ENCODE data around the gene EYA2.

EYA2 gene

GRCh38 chr20:47044938-47045337 lies 150.3 kb downstream of the EYA2 start:
- Histone ChIP-seq H3K9me3 (ENCODE audit: insufficient read depth, low read depth, low read length) (no peaks in the 10 kb centered on the region), H3K27me3 (ENCODE audit: insufficient read depth, low read length, poor library complexity, severe bottlenecking) (no peaks in the 10 kb centered on the region), H3K4me1 (ENCODE audit: insufficient read depth, low read length, poor library complexity, severe bottlenecking) (no peaks in the 10 kb centered on the region), H3K4me3 (ENCODE audit: low read length, poor library complexity, severe bottlenecking) (no peak overlapping the region), H3K36me3 (ENCODE audit: insufficient read depth, low read length) (no peaks in the 10 kb centered on the region), H2AFZ (ENCODE audit: low read length) (no peak overlapping the region), H3F3A (ENCODE audit: low read depth) (no peaks in the 10 kb centered on the region), H3K4me2 (ENCODE audit: low read depth, low read length, poor library complexity, severe bottlenecking) (no peak overlapping the region), H3K9ac (ENCODE audit: low read depth, low read length, poor library complexity, severe bottlenecking) (no peak overlapping the region), H3K9me2 (replicated peaks; ENCODE audit: low read depth, low read length) (no peaks in the 10 kb centered on the region), H4K20me1 (ENCODE audit: insufficient read depth, low read length, poor library complexity, severe bottlenecking) (no peaks in the 10 kb centered on the region), H3K79me2 (ENCODE audit: insufficient read depth, low read length) (no peaks in the 10 kb centered on the region)
- TF ChIP-seq CTCF (conservative IDR thresholded peaks at IDR 0.05; ENCODE audit: low read length), result no peak
- no peak for TF ChIP-seq EZH2phosphoT487 (IDR thresholded peaks at IDR 0.05; ENCODE audit: borderline replicate concordance)

- Histone ChIP-seq H2AFZ (ENCODE audit: low read length) (no peak overlapping the region), H3K4me1 (ENCODE audit: insufficient read depth, low read length, poor library complexity, severe bottlenecking) (no peaks in the 10 kb centered on the region), H4K20me1 (ENCODE audit: insufficient read depth, low read length, poor library complexity, severe bottlenecking) (no peaks in the 10 kb centered on the region), H3F3A (ENCODE audit: low read depth) (no peaks in the 10 kb centered on the region), H3K27me3 (ENCODE audit: insufficient read depth, low read length, poor library complexity, severe bottlenecking) (no peaks in the 10 kb centered on the region), H3K9me2 (replicated peaks; ENCODE audit: low read depth, low read length) (no peaks in the 10 kb centered on the region), H3K36me3 (ENCODE audit: insufficient read depth, low read length) (no peaks in the 10 kb centered on the region), H3K4me2 (ENCODE audit: low read depth, low read length, poor library complexity, severe bottlenecking) (no peak overlapping the region), H3K79me2 (ENCODE audit: insufficient read depth, low read length) (no peaks in the 10 kb centered on the region), H3K9me3 (ENCODE audit: insufficient read depth, low read depth, low read length) (no peaks in the 10 kb centered on the region), H3K4me3 (ENCODE audit: low read length, poor library complexity, severe bottlenecking) (no peak overlapping the region), H3K9ac (ENCODE audit: low read depth, low read length, poor library complexity, severe bottlenecking) (no peak overlapping the region)
- TF ChIP-seq EZH2phosphoT487 (IDR thresholded peaks at IDR 0.05; ENCODE audit: borderline replicate concordance), result no peak
- TF ChIP-seq CTCF (conservative IDR thresholded peaks at IDR 0.05; ENCODE audit: low read length), result no peak
Observed at GRCh38 chr20:47048054-47048453, 153.4 kb downstream of the EYA2 start.

- H3K79me2 ChIP-seq (ENCODE audit: insufficient read depth, low read length), result no peaks in the 10 kb centered on the region
- no peaks in the 10 kb centered on the region for H3K36me3 ChIP-seq (ENCODE audit: insufficient read depth, low read length)
- H2AFZ ChIP-seq (ENCODE audit: low read length), result no peak overlapping the region
- TF ChIP-seq EZH2phosphoT487 (IDR thresholded peaks at IDR 0.05; ENCODE audit: borderline replicate concordance), result no peak
- TF ChIP-seq CTCF (conservative IDR thresholded peaks at IDR 0.05; ENCODE audit: low read length), result no peak
- no peaks in the 10 kb centered on the region for H4K20me1 ChIP-seq (ENCODE audit: insufficient read depth, low read length, poor library complexity, severe bottlenecking)
- no peak overlapping the region for H3K4me3 ChIP-seq (ENCODE audit: low read length, poor library complexity, severe bottlenecking)
- H3F3A ChIP-seq (ENCODE audit: low read depth), result no peaks in the 10 kb centered on the region
- no peaks in the 10 kb centered on the region for H3K9me2 ChIP-seq (replicated peaks; ENCODE audit: low read depth, low read length)
- H3K27me3 ChIP-seq (ENCODE audit: insufficient read depth, low read length, poor library complexity, severe bottlenecking), result no peaks in the 10 kb centered on the region
- H3K4me2 ChIP-seq (ENCODE audit: low read depth, low read length, poor library complexity, severe bottlenecking), result no peak overlapping the region
- H3K9me3 ChIP-seq (ENCODE audit: insufficient read depth, low read depth, low read length), result no peaks in the 10 kb centered on the region
- H3K4me1 ChIP-seq (ENCODE audit: insufficient read depth, low read length, poor library complexity, severe bottlenecking), result no peaks in the 10 kb centered on the region
- H3K9ac ChIP-seq (ENCODE audit: low read depth, low read length, poor library complexity, severe bottlenecking), result no peak overlapping the region
Observed at GRCh38 chr20:47049771-47050170, 155.1 kb downstream of the EYA2 start.

All from Loucy (cell line).